ENCODE results near the gene CXCL3.

Gene CXCL3

DNA sequence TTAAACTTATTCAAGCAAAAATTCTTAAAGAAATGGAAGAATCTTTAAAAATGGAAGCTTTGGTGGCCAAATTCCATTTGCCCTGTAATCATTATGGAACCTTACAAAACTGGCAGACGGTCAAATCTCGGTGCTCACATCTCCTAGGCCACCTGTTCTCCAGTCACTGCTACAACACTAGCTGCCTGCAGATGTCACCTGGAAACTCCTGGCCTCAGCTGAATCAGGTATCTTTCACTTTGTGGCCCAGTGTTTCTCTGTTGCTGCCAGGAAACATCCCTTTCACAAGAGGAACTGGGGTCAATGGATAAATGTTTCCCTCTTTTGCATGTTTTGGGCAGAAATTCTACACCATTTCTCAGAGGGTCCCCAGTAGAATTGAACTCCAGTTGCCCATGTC, 4.2 kb upstream of the CXCL3 start:
- TF ChIP-seq, protein P1, sequence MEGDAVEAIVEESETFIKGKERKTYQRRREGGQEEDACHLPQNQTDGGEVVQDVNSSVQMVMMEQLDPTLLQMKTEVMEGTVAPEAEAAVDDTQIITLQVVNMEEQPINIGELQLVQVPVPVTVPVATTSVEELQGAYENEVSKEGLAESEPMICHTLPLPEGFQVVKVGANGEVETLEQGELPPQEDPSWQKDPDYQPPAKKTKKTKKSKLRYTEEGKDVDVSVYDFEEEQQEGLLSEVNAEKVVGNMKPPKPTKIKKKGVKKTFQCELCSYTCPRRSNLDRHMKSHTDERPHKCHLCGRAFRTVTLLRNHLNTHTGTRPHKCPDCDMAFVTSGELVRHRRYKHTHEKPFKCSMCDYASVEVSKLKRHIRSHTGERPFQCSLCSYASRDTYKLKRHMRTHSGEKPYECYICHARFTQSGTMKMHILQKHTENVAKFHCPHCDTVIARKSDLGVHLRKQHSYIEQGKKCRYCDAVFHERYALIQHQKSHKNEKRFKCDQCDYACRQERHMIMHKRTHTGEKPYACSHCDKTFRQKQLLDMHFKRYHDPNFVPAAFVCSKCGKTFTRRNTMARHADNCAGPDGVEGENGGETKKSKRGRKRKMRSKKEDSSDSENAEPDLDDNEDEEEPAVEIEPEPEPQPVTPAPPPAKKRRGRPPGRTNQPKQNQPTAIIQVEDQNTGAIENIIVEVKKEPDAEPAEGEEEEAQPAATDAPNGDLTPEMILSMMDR (IDR thresholded peaks at IDR 0.05; ENCODE audit: extremely low read depth, missing control alignments): no peak
- DNase-seq (ENCODE audit: low spot score): no peak

DNA sequence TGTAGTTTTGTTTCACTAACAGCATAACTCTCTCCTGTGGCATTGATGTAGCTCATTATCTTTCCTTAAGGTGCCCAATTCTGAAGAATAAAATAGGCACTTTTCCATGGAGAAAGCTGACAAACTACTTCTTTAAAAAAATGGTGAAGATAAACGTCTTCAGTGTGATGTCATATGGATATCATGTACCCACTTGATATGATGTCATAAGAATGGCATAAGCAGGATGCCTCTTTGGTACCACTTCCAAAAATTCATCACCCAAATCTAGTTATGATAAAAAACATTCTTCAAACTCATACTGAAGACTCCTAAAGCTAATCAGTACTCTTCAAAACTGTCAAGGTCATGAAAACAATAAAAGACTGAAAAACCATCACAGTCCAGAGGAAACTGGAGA, 2.9 kb upstream of the CXCL3 start:
- TF ChIP-seq, protein P1 (IDR thresholded peaks at IDR 0.05; ENCODE audit: extremely low read depth, missing control alignments): no peak
- no peak for DNase-seq (ENCODE audit: low spot score)

DNA sequence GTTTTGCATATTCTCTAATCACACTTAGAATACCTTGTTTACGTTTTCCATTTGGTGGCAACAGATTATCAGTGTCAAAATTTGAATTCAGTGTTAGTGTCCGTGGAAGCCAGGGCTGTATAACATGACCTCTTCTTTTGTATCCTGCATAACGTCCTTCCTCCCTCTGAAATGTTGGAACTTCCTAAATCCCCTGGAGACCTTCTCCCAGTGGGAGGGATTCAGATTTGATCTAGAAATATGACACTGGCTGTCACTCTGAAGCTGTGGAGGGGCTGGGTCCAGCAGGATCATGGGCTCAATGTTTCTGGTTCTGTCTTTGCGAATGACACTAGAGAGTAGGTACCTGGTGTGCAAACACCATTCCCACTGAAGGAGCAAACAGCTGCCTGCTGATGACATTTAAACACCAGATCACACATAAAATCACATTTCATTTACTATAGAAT, 850 bp upstream of the CXCL3 start:
- DNase-seq (ENCODE audit: low spot score): peak; percentile 6
- TF ChIP-seq, protein P1 (IDR thresholded peaks at IDR 0.05; ENCODE audit: extremely low read depth, missing control alignments): no peak

DNA sequence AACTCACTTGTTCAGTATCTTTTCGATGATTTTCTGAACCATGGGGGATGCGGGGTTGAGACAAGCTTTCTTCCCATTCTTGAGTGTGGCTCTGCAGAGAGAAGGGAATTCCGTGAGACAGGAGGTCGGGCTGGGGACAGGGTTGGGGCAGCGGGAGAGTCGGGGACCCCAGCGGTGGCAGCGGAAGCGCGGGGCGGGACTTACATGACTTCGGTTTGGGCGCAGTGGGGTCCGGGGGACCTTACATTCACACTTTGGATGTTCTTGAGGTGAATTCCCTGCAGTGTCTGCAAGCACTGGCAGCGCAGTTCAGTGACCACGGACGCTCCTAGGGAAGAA, 434 bp downstream of the CXCL3 start:
- TF ChIP-seq, protein P1 (IDR thresholded peaks at IDR 0.05; ENCODE audit: extremely low read depth, missing control alignments): no peak
- no peak for DNase-seq (ENCODE audit: low spot score)

DNA sequence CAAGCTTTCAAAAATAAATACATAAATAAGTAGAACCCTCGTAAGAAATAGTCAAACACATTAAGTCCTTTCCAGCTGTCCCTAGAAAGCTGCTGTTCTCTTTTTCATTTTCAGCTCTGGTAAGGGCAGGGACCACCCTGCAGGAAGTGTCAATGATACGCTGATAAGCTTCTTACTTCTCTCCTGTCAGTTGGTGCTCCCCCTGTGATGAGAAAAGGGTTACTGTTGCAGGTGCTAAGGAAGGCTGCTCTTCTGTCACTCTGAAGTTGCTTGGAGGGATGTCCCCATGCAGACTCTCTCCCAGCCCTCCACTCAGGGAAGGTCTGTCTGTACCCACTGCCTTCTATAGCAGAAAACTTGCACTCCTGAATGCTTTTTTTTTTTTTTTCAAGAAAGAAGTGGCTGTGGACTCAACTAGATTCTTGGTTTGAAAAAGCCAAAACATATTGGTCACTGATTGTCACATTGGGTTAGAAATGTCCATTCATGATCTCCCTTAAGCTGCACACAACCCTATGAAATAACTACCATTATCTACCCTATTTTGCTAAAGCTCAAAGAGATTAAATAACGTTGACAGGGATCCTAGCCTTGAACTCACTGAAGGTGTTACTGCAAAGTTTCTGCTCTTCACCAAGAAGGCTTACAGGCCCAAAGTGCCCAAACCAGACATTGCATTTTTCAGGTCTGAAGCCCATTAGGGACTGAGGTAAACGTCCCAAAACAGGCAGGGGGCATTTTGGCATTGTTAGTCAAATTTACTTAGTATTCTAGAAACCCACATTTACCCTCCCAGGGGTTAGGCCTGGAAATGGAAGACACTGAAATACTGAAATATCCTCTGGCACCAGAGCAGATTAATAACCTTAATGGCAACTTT, 1.2 kb downstream of the CXCL3 start:
- TF ChIP-seq, protein P1 (IDR thresholded peaks at IDR 0.05; ENCODE audit: extremely low read depth, missing control alignments): no peak
- peak; percentile 7 for DNase-seq (ENCODE audit: low spot score)

DNA sequence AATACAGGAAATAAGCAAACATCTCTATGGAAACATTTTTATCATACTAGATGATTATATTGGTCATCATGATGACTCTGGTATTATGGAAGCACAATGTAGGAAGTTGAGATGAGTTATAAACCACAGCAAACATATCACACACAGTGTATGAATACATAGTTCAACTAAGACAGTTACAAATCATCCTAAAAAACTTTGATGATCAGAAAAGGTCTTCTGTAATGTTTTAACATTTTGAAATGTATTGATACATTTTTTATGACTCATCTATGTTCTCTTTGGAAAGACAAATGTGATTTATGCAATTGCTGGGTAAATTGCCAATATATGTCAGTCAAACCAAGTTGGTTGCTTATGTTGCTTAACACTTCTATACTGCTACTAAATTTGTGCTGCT, 4.8 kb downstream of the CXCL3 start:
- no peak for DNase-seq (ENCODE audit: low spot score)
- TF ChIP-seq, protein P1 (IDR thresholded peaks at IDR 0.05; ENCODE audit: extremely low read depth, missing control alignments): no peak

DNA sequence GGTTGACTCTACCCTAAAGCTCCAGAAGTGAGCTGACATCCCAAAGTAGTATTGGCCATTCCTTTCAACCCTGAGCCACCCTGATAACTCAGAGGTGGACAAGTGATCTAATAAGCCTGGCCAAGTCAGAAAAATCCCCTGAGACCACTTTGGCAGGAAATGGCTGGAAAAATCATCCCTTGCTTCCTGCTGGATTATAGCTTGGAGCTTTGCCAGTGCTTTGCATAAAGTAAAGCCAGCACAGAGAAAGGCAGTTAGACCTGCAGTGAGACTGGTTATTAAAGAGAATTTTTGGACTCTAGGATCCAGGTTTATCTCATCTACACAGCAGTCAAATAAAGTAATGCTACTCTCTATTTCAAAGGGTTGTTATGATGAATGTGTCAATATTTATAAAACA, 6.4 kb downstream of the CXCL3 start:
- TF ChIP-seq, protein P1 (IDR thresholded peaks at IDR 0.05; ENCODE audit: extremely low read depth, missing control alignments): no peak
- no peak for DNase-seq (ENCODE audit: low spot score)
